K562 (cell line): ENCODE measurements around the gene CITED1. TPM values are rescaled to one million over a fixed set of nuclear protein-coding genes. Genes with fewer than 3 reads are reported as not detected.
A peak's percentile ranks its signal among the peaks of the same experiment; 100 is the strongest.

Experiments used
- ADNP ChIP-seq: fragments of 200-800 bp; sonication (Bioruptor generic); IDR thresholded peaks from 2 replicates; pipeline ENCODE4 v1.6.1; 2016; ENCODE audit warnings: missing genetic modification characterization, missing compliant biosample characterization
- CBFA2T2 ChIP-seq: fragments of 450-650 bp; conservative IDR thresholded peaks from 2 replicates; pipeline ENCODE4 v1.6.1; 2017; ENCODE audit warnings: mild to moderate bottlenecking
- CHD4 ChIP-seq: fragments of 200-600 bp; sonication (generic); IDR thresholded peaks from 3 replicates; pipeline ENCODE4 v1.6.1; 2012; ENCODE audit warnings: low read depth, mild to moderate bottlenecking, mixed read lengths, low read length, inconsistent platforms; ENCODE audit not compliant: insufficient read depth, insufficient replicate concordance, poor library complexity, severe bottlenecking
- FUS ChIP-seq: fragments of 200-400 bp; formaldehyde crosslinking; optimal IDR thresholded peaks from 2 replicates; pipeline ENCODE3; 2017; ENCODE audit warnings: low read depth, low read length
- HMG20A ChIP-seq: fragments of 450-650 bp; formaldehyde crosslinking; conservative IDR thresholded peaks from 2 replicates; pipeline ENCODE4 v1.4.0; 2020; ENCODE audit warnings: mild to moderate bottlenecking, mixed read lengths
- HNRNPH1 ChIP-seq: fragments of 200-400 bp; formaldehyde crosslinking; optimal IDR thresholded peaks from 2 replicates; pipeline ENCODE3; 2017; ENCODE audit warnings: low read depth, mild to moderate bottlenecking, low read length, moderate library complexity
- HNRNPLL ChIP-seq: fragments of 200-400 bp; formaldehyde crosslinking; IDR thresholded peaks from 2 replicates; pipeline ENCODE4 v1.6.1; 2017; ENCODE audit warnings: low read length, low read depth, mild to moderate bottlenecking; ENCODE audit not compliant: poor library complexity, severe bottlenecking
- KAT2B ChIP-seq: IDR thresholded peaks from one replicate; pipeline ENCODE4 v1.6.1; 2012; ENCODE audit warnings: low read depth, mild to moderate bottlenecking, control low read depth, inconsistent platforms, low read length, moderate library complexity
- KLF10 ChIP-seq: fragments of 250-450 bp; sonication (Bioruptor Pico); IDR thresholded peaks from 2 replicates; pipeline ENCODE4 v1.6.1; 2021; ENCODE audit warnings: matching md5 sums
- MAFF ChIP-seq: IDR thresholded peaks from 2 replicates; pipeline ENCODE4 v1.6.1; 2012; ENCODE audit warnings: low read length, improper control_type of control experiment
- NCOA4 ChIP-seq: fragments of 450-650 bp; IDR thresholded peaks from 2 replicates; pipeline ENCODE4 v1.6.1; 2018; ENCODE audit warnings: mild to moderate bottlenecking; ENCODE audit not compliant: partially characterized antibody
- NR2F6 ChIP-seq: fragments of 450-650 bp; formaldehyde crosslinking; IDR thresholded peaks from 2 replicates; pipeline ENCODE4 v1.4.0; 2020; ENCODE audit warnings: mild to moderate bottlenecking
- TBP ChIP-seq: optimal IDR thresholded peaks from 2 replicates; pipeline ENCODE3; 2011; ENCODE audit warnings: low read depth, low read length, improper control_type of control experiment
- TCF7L2 ChIP-seq: fragments of 150-350 bp; IDR thresholded peaks from 2 replicates; pipeline ENCODE4 v1.6.1; 2016; ENCODE audit warnings: low read depth, mild to moderate bottlenecking, low read length, moderate library complexity
- TEAD4 ChIP-seq, 2 experiments: sonication (generic) in 1 of 2; formaldehyde crosslinking in 1 of 2; IDR thresholded peaks; 2 replicates each; pipeline versions ENCODE4 v1.6.1 to v1.8.0; 2012 to 2022; ENCODE audit warnings: borderline replicate concordance in 1 of 2, inconsistent platforms in 1 of 2, low read length in 1 of 2, mild to moderate bottlenecking in 1 of 2, missing genetic modification reagents in 1 of 2
- YY1 ChIP-seq, 3 experiments: IDR thresholded peaks; 2 replicates each; pipeline ENCODE4 v1.6.1; 2011; ENCODE audit warnings: low read length in 2 of 3, mild to moderate bottlenecking in 2 of 3, moderate library complexity in 2 of 3, borderline replicate concordance in 1 of 3, control low read depth in 1 of 3, low read depth in 1 of 3; ENCODE audit not compliant: insufficient read depth in 3 of 3, insufficient replicate concordance in 2 of 3, control insufficient read depth in 1 of 3, insufficient read length in 1 of 3; ENCODE audit errors: extremely low read depth in 1 of 3
- ZNF146 ChIP-seq: IDR thresholded peaks from one replicate; pipeline ENCODE4 v1.6.1; 2018; ENCODE audit warnings: missing compliant biosample characterization; ENCODE audit not compliant: unreplicated experiment
- ZNF165 ChIP-seq: fragments of 250-450 bp; sonication (Bioruptor Pico); IDR thresholded peaks from 2 replicates; pipeline ENCODE4 v1.4.0; 2020; ENCODE audit warnings: borderline replicate concordance
- ZNF232 ChIP-seq: sonication (generic); formaldehyde crosslinking; IDR thresholded peaks from 2 replicates; pipeline ENCODE4 v1.8.0; 2022; ENCODE audit warnings: mild to moderate bottlenecking, missing genetic modification reagents
- ZNF584 ChIP-seq: fragments of 200-800 bp; sonication (Bioruptor generic); IDR thresholded peaks from 2 replicates; pipeline ENCODE4 v1.6.1; 2016; ENCODE audit warnings: low read depth, mild to moderate bottlenecking, missing genetic modification characterization, missing compliant biosample characterization
- polyA plus RNA-seq, 8 experiments: library from polyadenylated mRNA; depleted of rRNA in 4 of 8; stranded (reverse) in 5 of 8; unstranded in 3 of 8; fragments of >200 nt; fragmentation: Nextera tagmentation in 2 of 8; fragmentation: Illumina TruSeq in 1 of 8; extraction: Ambion mirVana in 2 of 8; extraction: Trizol in 1 of 8; gene quantifications; 2 replicates each; pipeline versions ENCODE4 v1.2.1 to v1.2.3, GENCODE V29; 2011 to 2014; ENCODE audit warnings: inconsistent platforms in 1 of 8, missing spikeins in 1 of 8
- total RNA-seq, 7 experiments: library from RNA; depleted of rRNA in 6 of 7; stranded (reverse); fragments of >200 nt in 6 of 7; fragmentation: Illumina TruSeq in 2 of 7; extraction: Trizol in 2 of 7; gene quantifications; 2 replicates each; pipeline versions ENCODE4 v1.2.1 to v1.2.3, GENCODE V29; 2011 to 2021; ENCODE audit warnings: low replicate concordance in 1 of 7
- TF ChIP-seq, protein P1 (sequence below), 2 experiments: fragments of 450-650 bp; IDR thresholded peaks; 2 replicates each; pipeline ENCODE4 v1.6.1; 2016
- TF ChIP-seq, protein P2 (sequence below): sonication (generic); formaldehyde crosslinking; IDR thresholded peaks from 2 replicates; pipeline ENCODE4 v1.9.0; 2022; ENCODE audit warnings: mild to moderate bottlenecking, missing genetic modification reagents
- TF ChIP-seq, protein P3 (sequence below): fragments of 450-650 bp; conservative IDR thresholded peaks from 2 replicates; pipeline ENCODE4 v1.6.1; 2016; ENCODE audit warnings: missing genetic modification characterization, low read depth, mild to moderate bottlenecking, missing compliant biosample characterization, moderate library complexity
- TF ChIP-seq, protein P4 (sequence below): sonication (generic); formaldehyde crosslinking; IDR thresholded peaks from 2 replicates; pipeline ENCODE4 v1.8.0; 2022; ENCODE audit warnings: mild to moderate bottlenecking, missing genetic modification reagents

Gene CITED1
- total and polyA plus RNA-seq, 9 of the 15 experiments (the other 6 are each of a cell fraction or from before 2014, with no cell fraction given), result 0.56 to 5.8 (median 4.2) TPM

DNA sequence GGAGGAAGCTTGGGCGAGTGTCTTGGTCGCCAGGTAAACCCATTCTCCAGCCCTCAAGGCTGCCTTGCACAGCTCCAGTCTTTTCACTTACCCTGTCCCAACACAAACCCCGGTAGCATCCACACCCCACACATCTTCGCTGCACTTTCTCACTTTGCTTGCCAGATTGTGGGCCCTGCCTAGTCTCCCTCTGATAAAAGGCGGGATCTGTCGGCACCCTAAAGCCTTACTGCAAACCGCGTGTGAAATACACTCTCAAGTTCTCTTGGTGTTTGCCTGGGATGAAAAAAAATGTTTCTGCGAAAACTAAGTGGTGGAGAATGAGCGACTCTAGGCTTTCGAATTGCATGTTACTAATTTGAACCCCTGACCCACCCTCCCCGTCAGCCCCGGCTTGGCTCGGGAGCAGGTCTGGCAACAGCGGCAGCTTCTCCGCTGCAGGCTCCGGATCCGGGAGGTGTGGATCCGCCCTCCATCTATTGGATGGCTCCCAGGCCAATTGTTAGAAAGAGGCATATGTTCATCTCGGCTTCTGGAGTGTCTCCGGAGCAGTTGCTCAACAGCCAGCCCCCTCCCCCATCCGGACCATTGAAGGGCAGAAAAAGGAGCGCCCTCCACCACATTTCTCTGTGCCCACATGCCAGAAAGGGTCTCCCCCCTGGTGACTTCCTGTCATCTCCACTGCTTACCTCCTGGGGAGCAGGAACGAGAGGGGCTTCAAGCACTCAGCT is 3.0 kb upstream of the CITED1 start (continued):
- peak in 1 of 3 experiments; percentile 18 for TF ChIP-seq YY1 (IDR thresholded peaks at IDR 0.05; ENCODE audit: borderline replicate concordance in 1 of 3, control insufficient read depth in 1 of 3, extremely low read depth in 1 of 3, insufficient read depth in 3 of 3, insufficient read length in 1 of 3, insufficient replicate concordance in 2 of 3, low read depth in 1 of 3, low read length in 2 of 3)
- TF ChIP-seq CBFA2T2, result no peak
- no peak for TF ChIP-seq ADNP (tag)
- TF ChIP-seq NR2F6 (CRISPR knock-in tag), result no peak
- no peak for TF ChIP-seq ZNF584 (CRISPR knock-in tag)
- no peak for TF ChIP-seq MAFF
- TF ChIP-seq, protein P1, sequence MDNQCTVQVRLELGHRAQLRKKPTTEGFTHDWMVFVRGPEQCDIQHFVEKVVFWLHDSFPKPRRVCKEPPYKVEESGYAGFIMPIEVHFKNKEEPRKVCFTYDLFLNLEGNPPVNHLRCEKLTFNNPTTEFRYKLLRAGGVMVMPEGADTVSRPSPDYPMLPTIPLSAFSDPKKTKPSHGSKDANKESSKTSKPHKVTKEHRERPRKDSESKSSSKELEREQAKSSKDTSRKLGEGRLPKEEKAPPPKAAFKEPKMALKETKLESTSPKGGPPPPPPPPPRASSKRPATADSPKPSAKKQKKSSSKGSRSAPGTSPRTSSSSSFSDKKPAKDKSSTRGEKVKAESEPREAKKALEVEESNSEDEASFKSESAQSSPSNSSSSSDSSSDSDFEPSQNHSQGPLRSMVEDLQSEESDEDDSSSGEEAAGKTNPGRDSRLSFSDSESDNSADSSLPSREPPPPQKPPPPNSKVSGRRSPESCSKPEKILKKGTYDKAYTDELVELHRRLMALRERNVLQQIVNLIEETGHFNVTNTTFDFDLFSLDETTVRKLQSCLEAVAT (IDR thresholded peaks at IDR 0.05), result no peak
- TF ChIP-seq, protein P2, sequence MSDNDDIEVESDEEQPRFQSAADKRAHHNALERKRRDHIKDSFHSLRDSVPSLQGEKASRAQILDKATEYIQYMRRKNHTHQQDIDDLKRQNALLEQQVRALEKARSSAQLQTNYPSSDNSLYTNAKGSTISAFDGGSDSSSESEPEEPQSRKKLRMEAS, result peak; percentile 48; the same call in 1 of the 2 replicates
- TF ChIP-seq HNRNPH1, result no peak
- TF ChIP-seq HMG20A, result no peak
- no peak for TF ChIP-seq TCF7L2
- TF ChIP-seq, protein P3, sequence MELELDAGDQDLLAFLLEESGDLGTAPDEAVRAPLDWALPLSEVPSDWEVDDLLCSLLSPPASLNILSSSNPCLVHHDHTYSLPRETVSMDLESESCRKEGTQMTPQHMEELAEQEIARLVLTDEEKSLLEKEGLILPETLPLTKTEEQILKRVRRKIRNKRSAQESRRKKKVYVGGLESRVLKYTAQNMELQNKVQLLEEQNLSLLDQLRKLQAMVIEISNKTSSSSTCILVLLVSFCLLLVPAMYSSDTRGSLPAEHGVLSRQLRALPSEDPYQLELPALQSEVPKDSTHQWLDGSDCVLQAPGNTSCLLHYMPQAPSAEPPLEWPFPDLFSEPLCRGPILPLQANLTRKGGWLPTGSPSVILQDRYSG (tag), result no peak
- TF ChIP-seq KAT2B, result no peak
- TF ChIP-seq, protein P4, sequence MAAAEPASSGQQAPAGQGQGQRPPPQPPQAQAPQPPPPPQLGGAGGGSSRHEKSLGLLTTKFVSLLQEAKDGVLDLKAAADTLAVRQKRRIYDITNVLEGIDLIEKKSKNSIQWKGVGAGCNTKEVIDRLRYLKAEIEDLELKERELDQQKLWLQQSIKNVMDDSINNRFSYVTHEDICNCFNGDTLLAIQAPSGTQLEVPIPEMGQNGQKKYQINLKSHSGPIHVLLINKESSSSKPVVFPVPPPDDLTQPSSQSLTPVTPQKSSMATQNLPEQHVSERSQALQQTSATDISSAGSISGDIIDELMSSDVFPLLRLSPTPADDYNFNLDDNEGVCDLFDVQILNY (CRISPR knock-in tag), result no peak
- TF ChIP-seq NCOA4, result no peak
- TF ChIP-seq ZNF146 (CRISPR knock-in tag), result no peak
- TF ChIP-seq CHD4, result no peak
- TF ChIP-seq HNRNPLL, result no peak
- TF ChIP-seq TEAD4 (IDR thresholded peaks at IDR 0.05; ENCODE audit: low read length), result no peak
- TF ChIP-seq TEAD4 (CRISPR knock-in tag; IDR thresholded peaks at IDR 0.05; ENCODE audit: borderline replicate concordance), result no peak
- TF ChIP-seq ZNF165 (CRISPR knock-in tag), result no peak
- TF ChIP-seq ZNF232 (CRISPR knock-in tag), result no peak
- TF ChIP-seq KLF10 (CRISPR knock-in tag), result no peak
- no peak for TF ChIP-seq FUS
- no peak for TF ChIP-seq TBP
